HG03575 (cell line): ENCODE measurements around the gene GRIK3.
"Not testable (repeated sequence)": the region's sequence is repeated elsewhere in the genome, so short reads cannot be mapped to it uniquely, and the experiment has no call there.

Experiments used
- ATAC-seq: cut with Tn5 transposase; IDR thresholded peaks from one replicate; pipeline ENCODE4 v1.9.1; 2021; ENCODE audit not compliant: unreplicated experiment, insufficient number of reproducible peaks, low FRiP score; ENCODE audit errors: extremely low read depth

GRIK3 gene

GRCh38 chr1:37034121-37035013, at the start of gene GRIK3:
Gene GRIK3, minus strand, starts transcription at chr1:37034515. Its CDS starts 407 bp downstream, at chr1:37034108.
- no peak for ATAC-seq

- no peak for ATAC-seq
Observed at GRCh38 chr1:37084013-37084412, 49.7 kb upstream of the GRIK3 start.

DNA sequence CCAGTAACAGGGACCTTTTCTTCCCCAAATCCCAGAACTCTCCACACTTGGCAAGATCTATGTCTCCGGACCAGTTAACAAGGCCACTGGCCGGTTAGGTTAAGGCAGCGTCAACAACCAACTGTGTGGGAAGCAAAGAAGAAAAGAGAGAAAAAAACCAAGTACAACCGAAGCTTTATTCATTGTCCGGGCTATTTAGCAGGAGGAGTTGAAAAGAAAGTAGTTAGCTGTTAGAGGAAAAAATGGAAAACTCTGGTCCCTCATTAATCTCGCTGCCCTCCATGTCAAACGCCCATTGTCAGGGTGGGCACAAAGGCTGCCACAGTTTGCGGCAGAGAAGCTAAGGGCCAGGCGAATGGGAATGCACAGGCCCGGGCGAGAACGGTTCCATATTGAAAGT, 49.3 kb upstream of the GRIK3 start:
- ATAC-seq, result no peak

GRCh38 chr1:37080296-37080986, 46.1 kb upstream of the GRIK3 start:
- not testable (repeated sequence) for ATAC-seq

- ATAC-seq, result no peak
Observed at GRCh38 chr1:37078866-37079265, 44.6 kb upstream of the GRIK3 start.

DNA sequence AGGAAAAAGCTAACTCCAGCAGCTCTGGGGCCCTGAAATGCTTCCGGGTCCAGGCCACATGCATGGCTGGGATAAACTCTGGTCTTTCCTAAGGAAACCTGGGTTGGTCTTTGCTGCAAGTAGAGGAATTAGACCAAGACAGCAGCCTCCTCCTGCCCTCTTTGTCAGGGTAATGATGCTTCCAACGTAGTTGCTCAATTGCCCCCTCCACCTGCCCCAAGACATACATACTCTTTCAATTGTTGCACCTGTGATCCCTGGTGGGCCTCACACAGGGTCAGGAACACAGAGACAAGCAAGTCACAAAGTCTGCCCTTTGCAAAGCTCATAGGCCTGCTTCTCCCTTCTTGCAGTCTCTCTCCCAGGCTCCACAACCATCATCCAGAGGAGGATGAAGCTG, 41.9 kb upstream of the GRIK3 start:
- no peak for ATAC-seq

- ATAC-seq, result no peak
Observed at GRCh38 chr1:37073854-37074379, 39.6 kb upstream of the GRIK3 start.

DNA sequence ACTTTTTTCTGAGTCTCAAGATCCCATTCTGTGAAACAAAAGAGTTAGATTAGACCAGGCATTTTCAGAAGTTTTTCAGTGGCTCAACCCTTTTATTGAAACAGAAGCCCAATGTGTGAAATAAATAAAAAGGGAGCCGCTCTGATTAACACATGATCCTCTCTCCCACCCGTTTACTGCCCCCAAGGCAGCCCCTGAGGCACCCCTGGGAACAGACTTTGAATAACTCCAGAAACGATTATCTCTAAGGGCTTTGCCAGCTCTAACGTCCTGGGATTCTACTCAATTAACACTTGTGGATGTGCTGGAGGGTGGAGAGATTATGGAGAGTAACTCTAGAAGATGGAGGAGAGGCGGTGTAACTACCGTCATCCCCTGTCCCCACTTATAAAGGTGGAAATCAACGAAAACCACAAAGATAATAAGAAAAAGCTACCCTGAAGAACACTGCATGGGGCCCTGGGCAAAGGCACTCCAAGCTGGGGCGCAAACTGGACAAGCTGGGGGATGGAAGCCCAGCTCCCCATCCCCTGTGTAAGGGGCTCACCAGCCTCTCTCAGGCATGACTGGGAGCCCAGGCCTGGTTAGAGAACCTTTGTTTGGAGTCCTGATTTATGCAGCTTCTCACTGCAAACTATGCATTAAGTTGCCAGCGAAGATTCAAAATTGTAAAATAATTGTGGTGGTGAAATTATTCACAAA, 39.0 kb upstream of the GRIK3 start:
- ATAC-seq, result no peak

DNA sequence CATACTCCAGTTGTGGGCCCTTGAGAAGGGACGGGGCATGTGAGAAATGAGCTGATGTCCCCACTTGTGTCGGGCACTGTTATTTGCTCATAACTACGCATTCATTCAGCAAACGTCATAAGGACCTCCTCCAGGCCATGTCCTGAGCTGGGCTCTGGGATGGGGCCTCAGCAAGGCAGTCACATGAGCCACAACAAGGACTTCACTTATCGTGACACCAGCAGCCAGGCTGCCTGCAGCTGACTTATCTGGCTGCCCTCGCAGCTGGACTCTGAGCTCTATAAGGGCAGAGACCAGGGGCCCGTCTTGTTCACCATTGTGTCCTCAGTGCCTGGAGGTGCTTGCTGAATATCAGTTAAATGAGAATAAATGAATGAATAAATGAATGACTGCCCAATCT, 37.5 kb upstream of the GRIK3 start:
- ATAC-seq, result no peak

GRCh38 chr1:37070126-37070525, 35.8 kb upstream of the GRIK3 start:
- ATAC-seq, result no peak

DNA sequence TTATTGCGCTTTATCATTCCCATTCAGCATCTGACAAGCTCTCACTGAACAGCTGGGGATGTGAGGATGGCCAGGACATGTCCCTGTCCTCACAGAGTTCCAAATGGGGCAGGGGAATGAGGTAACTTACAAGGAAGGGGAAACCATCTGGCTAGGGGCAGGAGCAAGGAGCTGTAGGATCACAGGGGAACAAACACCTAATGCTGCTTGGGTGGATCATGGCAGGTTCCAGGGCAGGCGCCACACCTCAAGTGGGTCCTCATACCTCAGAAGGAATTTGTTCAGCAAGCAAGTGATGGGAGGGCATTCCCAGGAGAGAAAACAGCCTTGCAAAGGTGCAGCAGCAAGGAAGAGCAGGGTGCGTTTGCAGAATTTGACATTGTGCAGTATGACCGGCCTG, 35.1 kb upstream of the GRIK3 start:
- ATAC-seq, result no peak

DNA sequence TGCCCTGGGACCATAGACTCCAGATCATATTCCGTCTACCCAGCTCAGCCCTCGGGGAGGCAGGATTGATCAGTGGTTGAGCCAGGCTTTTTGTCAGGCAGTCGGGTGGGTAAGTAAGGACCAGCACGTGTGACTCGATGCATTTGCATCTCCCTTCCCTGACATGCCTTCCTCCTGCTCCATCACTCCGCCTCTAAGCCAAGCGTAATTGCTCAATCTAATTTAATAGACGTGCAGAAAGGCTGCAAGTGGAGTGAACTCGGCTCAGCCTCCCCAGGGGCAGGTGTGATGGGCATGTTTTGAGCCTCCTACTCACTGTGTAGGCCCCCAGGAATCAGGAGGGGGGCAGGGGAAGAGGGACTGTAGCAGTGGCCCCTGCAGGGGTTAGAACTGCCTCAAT, 34.6 kb upstream of the GRIK3 start:
- no peak for ATAC-seq

- ATAC-seq, result no peak
Observed at GRCh38 chr1:37068260-37068659, 33.9 kb upstream of the GRIK3 start.

DNA sequence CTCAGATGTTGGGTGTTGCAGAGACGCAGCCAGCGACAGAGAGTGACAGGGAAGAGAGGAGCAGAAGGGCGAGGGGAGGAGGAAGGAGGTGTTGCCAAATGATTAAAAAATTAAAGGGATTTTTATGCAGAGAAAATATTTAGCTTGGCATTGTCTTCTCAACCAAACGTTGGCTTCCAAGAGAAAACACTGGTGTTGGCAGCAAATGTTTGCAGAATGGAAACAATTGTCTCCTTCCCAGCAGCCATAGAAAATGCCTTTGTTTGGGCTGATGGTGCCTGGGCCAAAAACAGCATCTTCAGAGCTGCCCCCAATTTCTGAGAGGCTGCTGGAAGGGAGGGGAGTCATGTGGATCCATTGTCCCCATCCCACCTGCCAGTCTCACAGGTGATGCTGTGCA, 29.7 kb upstream of the GRIK3 start:
- no peak for ATAC-seq

DNA sequence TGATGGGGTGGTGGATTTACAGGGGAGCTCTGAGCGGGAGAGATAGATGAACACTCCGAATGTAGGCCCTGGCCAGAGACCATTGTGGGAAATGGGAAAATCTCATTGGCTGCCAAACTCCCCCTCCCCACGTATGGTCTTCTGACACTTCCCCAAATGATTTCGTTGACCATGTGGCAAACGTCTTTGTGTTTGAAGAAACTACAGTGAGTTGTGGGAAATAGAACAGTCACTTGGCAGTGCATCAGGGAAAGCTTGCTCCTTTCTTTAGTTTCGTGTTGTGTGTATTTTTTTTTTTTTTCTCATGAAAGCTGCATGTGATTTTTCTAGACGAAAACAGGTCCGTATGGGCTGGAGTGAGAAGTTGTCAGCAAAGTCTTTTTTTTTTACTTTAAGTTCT, 25.0 kb upstream of the GRIK3 start:
- no peak for ATAC-seq

GRCh38 chr1:37058424-37058988, 24.2 kb upstream of the GRIK3 start:
- ATAC-seq, result no peak

DNA sequence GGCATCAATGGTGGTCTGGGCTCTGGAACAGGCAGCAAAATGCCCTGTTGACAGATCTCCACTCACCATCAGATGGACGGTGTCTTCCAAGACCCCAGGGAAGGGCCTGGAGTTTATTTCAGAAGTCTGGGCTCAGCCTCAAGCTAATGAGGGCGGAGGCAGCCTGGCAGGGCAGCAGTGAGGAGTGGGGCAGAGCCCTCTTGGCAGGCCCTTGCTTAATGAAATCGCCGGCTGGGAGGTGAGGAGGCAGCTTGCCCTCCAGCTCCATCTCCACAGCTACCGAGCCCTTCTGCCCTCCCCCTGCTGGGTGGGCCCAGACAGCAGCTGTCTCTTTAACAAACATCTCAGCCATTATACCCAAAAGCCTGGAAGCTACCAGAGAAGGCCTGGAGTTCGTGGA, 22.0 kb upstream of the GRIK3 start:
- ATAC-seq, result no peak

DNA sequence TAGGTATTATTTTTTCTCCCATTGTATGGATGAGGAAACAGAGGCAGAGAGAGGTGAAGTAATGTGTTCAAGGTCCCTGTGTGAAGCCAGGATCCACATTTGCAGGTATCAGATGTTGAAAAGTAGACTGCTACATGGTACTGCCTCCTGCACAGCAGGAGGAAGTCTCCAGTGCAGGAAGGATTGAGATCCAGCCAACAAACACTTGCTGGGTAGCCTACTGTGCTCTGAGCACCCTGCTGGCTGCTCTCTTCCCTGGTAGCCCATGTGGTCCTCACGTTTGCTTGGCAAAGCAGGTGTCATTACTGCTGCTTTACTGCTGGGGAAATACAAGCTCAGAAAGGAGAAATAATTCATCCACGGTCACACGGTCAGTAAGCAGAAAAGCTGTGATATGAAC, 21.3 kb upstream of the GRIK3 start:
- ATAC-seq, result no peak

DNA sequence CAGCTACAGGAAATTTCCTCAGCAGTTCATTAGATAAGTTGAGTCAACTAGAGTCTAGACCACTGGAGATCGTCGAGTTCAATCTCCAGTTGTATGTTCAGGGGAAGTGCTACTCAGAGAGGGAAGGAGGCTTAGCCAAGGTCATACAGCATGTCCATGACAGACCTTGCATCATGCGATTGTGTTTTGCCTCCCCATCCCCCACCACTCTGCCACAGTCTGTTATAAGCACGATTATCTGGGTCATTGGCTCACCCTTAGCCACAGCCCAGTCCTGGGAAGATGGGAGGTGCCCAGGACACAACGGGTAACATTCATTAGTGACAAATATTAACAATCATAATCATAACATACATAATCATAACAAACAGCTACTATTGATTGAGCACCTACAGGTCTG, 18.9 kb upstream of the GRIK3 start:
- ATAC-seq, result no peak
